ENCODE results near the gene GPR55.
"Not testable (repeated sequence)": the region's sequence is repeated elsewhere in the genome, so short reads cannot be mapped to it uniquely, and the experiment has no call there.

GPR55 gene

DNA sequence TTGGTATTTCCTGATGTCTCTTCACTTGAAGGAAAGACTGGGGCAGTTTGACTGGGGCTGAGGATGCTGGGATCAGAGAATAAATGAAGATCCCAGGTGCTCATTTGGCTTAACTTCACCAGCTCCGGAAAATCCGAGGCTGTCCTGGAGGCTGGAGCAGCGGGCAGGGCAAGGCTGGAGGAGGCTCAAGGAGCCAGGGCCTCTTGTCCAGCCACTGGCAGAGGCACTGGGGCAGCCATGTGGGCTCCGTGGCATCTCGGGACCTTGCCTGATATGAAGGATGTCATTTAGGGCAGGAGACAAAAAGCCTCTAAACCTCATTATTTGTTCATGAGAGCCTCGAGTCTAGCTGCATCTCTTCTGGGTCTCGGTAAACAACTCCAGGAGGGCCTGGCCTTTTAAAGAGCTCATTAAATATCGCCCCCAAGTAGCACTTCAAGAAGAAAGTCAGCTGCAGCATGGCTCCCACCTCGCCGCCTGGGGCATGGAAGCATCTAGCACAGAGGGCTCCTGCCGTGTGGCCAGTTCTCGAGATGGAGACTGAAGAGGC, 13.5 kb upstream of the GPR55 start:
- Histone ChIP-seq H3K9me2 (replicated peaks; ENCODE audit: insufficient read depth, low read length) (no peaks in the 10 kb centered on the region), H2AFZ (ENCODE audit: low read length) (no peak overlapping the region), H3K4me2 (ENCODE audit: low read depth, low read length) (no peak overlapping the region), H3K36me3 (replicated peaks; ENCODE audit: insufficient read depth, low read length) (no peaks in the 10 kb centered on the region), H3K9me3 (replicated peaks; ENCODE audit: insufficient read depth, low read length) (no peaks in the 10 kb centered on the region), H3F3A (ENCODE audit: insufficient read depth, low read length) (no peaks in the 10 kb centered on the region), H3K27ac (ENCODE audit: low read length) (no peak overlapping the region), H3K4me1 (ENCODE audit: low read length) (no peaks in the 10 kb centered on the region), H4K20me1 (ENCODE audit: insufficient read depth, low read length) (no peaks in the 10 kb centered on the region), H3K79me2 (ENCODE audit: low read length) (no peaks in the 10 kb centered on the region), H3K27me3 (replicated peaks; ENCODE audit: insufficient read depth, low read length) (no peaks in the 10 kb centered on the region), H3K9ac (ENCODE audit: low read length) (no peak overlapping the region), H3K4me3 (ENCODE audit: low read length) (no peak overlapping the region)
- no peak for DNase-seq
- TF ChIP-seq, protein P1, sequence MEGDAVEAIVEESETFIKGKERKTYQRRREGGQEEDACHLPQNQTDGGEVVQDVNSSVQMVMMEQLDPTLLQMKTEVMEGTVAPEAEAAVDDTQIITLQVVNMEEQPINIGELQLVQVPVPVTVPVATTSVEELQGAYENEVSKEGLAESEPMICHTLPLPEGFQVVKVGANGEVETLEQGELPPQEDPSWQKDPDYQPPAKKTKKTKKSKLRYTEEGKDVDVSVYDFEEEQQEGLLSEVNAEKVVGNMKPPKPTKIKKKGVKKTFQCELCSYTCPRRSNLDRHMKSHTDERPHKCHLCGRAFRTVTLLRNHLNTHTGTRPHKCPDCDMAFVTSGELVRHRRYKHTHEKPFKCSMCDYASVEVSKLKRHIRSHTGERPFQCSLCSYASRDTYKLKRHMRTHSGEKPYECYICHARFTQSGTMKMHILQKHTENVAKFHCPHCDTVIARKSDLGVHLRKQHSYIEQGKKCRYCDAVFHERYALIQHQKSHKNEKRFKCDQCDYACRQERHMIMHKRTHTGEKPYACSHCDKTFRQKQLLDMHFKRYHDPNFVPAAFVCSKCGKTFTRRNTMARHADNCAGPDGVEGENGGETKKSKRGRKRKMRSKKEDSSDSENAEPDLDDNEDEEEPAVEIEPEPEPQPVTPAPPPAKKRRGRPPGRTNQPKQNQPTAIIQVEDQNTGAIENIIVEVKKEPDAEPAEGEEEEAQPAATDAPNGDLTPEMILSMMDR (IDR thresholded peaks at IDR 0.05; ENCODE audit: low read length) = no peak
- TF ChIP-seq EZH2 (optimal IDR thresholded peaks at IDR 0.05; ENCODE audit: low read depth, low read length) (no peak), EZH2phosphoT487 (IDR thresholded peaks at IDR 0.05; ENCODE audit: low read length) (no peak)

DNA sequence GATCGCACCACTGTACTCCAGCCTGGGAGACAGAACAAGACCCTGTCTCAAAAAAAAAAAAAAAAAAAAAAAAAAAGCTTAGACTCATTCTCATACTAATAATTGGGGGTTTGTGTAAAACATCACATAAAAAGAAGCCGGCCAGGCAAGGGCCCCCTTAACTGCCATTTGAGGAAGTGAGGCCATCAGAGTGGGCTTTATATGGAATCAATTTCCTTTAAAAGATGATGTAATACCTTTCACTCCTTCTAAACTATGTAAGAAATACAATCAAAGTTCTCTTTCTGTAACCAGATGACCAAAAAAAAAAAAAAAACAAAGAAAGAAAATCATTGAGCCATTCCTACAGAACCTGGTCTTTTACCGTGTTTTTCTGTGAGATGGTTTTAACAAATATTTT, 13.1 kb upstream of the GPR55 start:
- TF ChIP-seq EZH2 (optimal IDR thresholded peaks at IDR 0.05; ENCODE audit: low read depth, low read length) = no peak
- TF ChIP-seq, protein P1 (IDR thresholded peaks at IDR 0.05; ENCODE audit: low read length) = no peak
- no peak for TF ChIP-seq EZH2phosphoT487 (IDR thresholded peaks at IDR 0.05; ENCODE audit: low read length)
- Histone ChIP-seq H2AFZ (ENCODE audit: low read length) (no peak overlapping the region), H3K27me3 (replicated peaks; ENCODE audit: insufficient read depth, low read length) (no peaks in the 10 kb centered on the region), H3K4me1 (ENCODE audit: low read length) (no peaks in the 10 kb centered on the region), H3K4me2 (ENCODE audit: low read depth, low read length) (no peak overlapping the region), H3K9me3 (replicated peaks; ENCODE audit: insufficient read depth, low read length) (no peaks in the 10 kb centered on the region), H3K4me3 (ENCODE audit: low read length) (no peak overlapping the region), H3F3A (ENCODE audit: insufficient read depth, low read length) (no peaks in the 10 kb centered on the region), H3K27ac (ENCODE audit: low read length) (no peak overlapping the region), H4K20me1 (ENCODE audit: insufficient read depth, low read length) (no peaks in the 10 kb centered on the region), H3K9ac (ENCODE audit: low read length) (no peak overlapping the region), H3K79me2 (ENCODE audit: low read length) (no peaks in the 10 kb centered on the region), H3K9me2 (replicated peaks; ENCODE audit: insufficient read depth, low read length) (no peaks in the 10 kb centered on the region), H3K36me3 (replicated peaks; ENCODE audit: insufficient read depth, low read length) (no peaks in the 10 kb centered on the region)
- no peak for DNase-seq

DNA sequence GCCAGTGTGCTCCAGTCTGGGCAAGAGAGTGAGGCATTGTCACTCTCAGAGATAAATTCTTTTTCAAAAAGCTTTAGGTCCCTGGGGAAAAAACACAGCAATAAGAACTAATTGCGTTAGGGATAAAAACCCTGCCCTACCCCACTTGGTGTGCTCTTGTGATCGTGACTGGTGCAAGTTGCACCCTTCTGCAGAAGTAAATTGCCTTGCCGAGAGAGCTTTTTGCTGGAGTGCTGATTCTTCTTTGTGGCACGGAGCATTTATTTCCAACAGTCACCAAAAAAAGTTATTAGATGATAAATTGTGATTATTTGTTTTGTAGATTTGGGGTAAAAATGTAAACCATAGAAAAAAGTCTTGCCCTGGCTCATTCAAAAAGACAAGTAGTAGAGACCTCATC, 12.3 kb upstream of the GPR55 start:
- no peak overlapping the region for H3K9ac ChIP-seq (ENCODE audit: low read length)
- TF ChIP-seq, protein P1 (IDR thresholded peaks at IDR 0.05; ENCODE audit: low read length) = no peak
- TF ChIP-seq EZH2phosphoT487 (IDR thresholded peaks at IDR 0.05; ENCODE audit: low read length) = no peak
- no peak for TF ChIP-seq EZH2 (optimal IDR thresholded peaks at IDR 0.05; ENCODE audit: low read depth, low read length)
- no peaks in the 10 kb centered on the region for H3K36me3 ChIP-seq (replicated peaks; ENCODE audit: insufficient read depth, low read length)
- no peak overlapping the region for H3K4me3 ChIP-seq (ENCODE audit: low read length)
- H2AFZ ChIP-seq (ENCODE audit: low read length) = no peak overlapping the region
- H3F3A ChIP-seq (ENCODE audit: insufficient read depth, low read length) = no peaks in the 10 kb centered on the region
- H3K9me2 ChIP-seq (replicated peaks; ENCODE audit: insufficient read depth, low read length) = no peaks in the 10 kb centered on the region
- H3K9me3 ChIP-seq (replicated peaks; ENCODE audit: insufficient read depth, low read length) = no peaks in the 10 kb centered on the region
- H3K4me2 ChIP-seq (ENCODE audit: low read depth, low read length) = no peak overlapping the region
- DNase-seq = no peak
- no peaks in the 10 kb centered on the region for H3K4me1 ChIP-seq (ENCODE audit: low read length)
- H4K20me1 ChIP-seq (ENCODE audit: insufficient read depth, low read length) = no peaks in the 10 kb centered on the region
- H3K27ac ChIP-seq (ENCODE audit: low read length) = no peak overlapping the region
- H3K79me2 ChIP-seq (ENCODE audit: low read length) = no peaks in the 10 kb centered on the region
- no peaks in the 10 kb centered on the region for H3K27me3 ChIP-seq (replicated peaks; ENCODE audit: insufficient read depth, low read length)

DNA sequence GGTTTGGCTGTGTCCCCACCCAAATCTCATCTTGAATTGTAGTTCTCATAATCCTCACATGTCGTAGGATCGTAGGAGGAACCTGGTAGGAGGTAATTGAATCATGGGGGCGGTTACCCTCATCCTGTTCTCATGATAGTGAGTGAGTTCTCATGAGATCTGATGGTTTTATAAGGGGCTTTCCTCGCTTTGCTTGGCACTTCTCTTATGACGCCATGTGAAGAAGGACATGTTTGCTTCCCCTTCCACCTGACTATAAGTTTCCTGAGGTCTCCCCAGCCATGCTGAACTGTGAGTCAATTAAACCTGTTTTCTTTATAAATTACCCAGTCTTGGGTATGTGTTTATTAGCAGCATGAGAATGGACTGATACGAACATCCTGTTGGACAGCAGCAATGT, 11.2 kb upstream of the GPR55 start:
- not testable (repeated sequence) for H3K4me1 ChIP-seq (ENCODE audit: low read length); H3K4me2 ChIP-seq (ENCODE audit: low read depth, low read length); H3K4me3 ChIP-seq (ENCODE audit: low read length); H3K79me2 ChIP-seq (ENCODE audit: low read length); H3K9ac ChIP-seq (ENCODE audit: low read length); DNase-seq; H2AFZ ChIP-seq (ENCODE audit: low read length); H3K27ac ChIP-seq (ENCODE audit: low read length); H3K36me3 ChIP-seq (replicated peaks; ENCODE audit: insufficient read depth, low read length); H3F3A ChIP-seq (ENCODE audit: insufficient read depth, low read length); H3K27me3 ChIP-seq (replicated peaks; ENCODE audit: insufficient read depth, low read length); H3K9me2 ChIP-seq (replicated peaks; ENCODE audit: insufficient read depth, low read length); H3K9me3 ChIP-seq (replicated peaks; ENCODE audit: insufficient read depth, low read length); H4K20me1 ChIP-seq (ENCODE audit: insufficient read depth, low read length)
